Body of pancreas (tissue), 4 donors: ENCODE results near the gene PRKAR1A. TPM values are rescaled to one million over a fixed set of nuclear protein-coding genes. Genes with fewer than 3 reads are reported as not detected.

ENCODE experiments used
- ATAC-seq: fragments of 150-250 bp; one replicate; pipeline ENCODE4 v1.9.1; 2016
- DNase-seq, 4 donors: peaks; one replicate each; pipeline ENCODE4 v3.0.0-alpha.2; 2019
- H3K27ac ChIP-seq, 4 donors: fragments of 200-600 bp; sonication (generic); 1 replicate in 3 of 4; 2 replicates in 1 of 4; pipeline versions ENCODE4 v1.5.1 to v1.6.1; 2016 to 2019; ENCODE audit warnings: mild to moderate bottlenecking in 1 of 4, mixed read lengths in 1 of 4, moderate library complexity in 1 of 4
- H3K27me3 ChIP-seq, 2 donors: fragments of 200-600 bp; sonication (generic); one replicate each; pipeline ENCODE4 v1.6.0; 2016; ENCODE audit warnings: mild to moderate bottlenecking in 1 of 2
- H3K36me3 ChIP-seq, 2 donors: fragments of 200-600 bp; sonication (generic); replicated peaks in 1 of 2; 2 replicates each; pipeline ENCODE4 v1.5.1; 2016; ENCODE audit warnings: low read depth in 2 of 2; ENCODE audit not compliant: insufficient read depth in 1 of 2
- H3K4me1 ChIP-seq: fragments of 200-600 bp; sonication (generic); one replicate; pipeline ENCODE4 v1.6.0; 2016
- H3K4me3 ChIP-seq, 2 donors: fragments of 200-600 bp; sonication (generic); 1 replicate in 1 of 2; 2 replicates in 1 of 2; pipeline ENCODE4 v1.5.1; 2016 to 2019
- H3K9me3 ChIP-seq, 3 donors: fragments of 200-600 bp; sonication (generic); 1 replicate in 2 of 3; 2 replicates in 1 of 3; pipeline ENCODE4 v1.5.1; 2016
- CTCF ChIP-seq, 7 experiments: fragments of 450-650 bp in 4 of 7; fragments of 200-600 bp in 3 of 7; sonication (generic) in 3 of 7; IDR thresholded peaks; one replicate each; pipeline ENCODE4 v1.5.1; 2016 to 2019; ENCODE audit warnings: antibody characterized with exemption in 7 of 7
- POLR2A ChIP-seq, 3 donors: fragments of 450-650 bp; IDR thresholded peaks; one replicate each; pipeline ENCODE4 v1.6.1; 2016; ENCODE audit warnings: antibody characterized with exemption in 3 of 3, mild to moderate bottlenecking in 2 of 3
- WGBS, 2 donors: methylation state at CpG; one replicate each; pipeline ENCODE4 v1.1.5; 2017; 5-methylcytosine and 5-hydroxymethylcytosine counted together
- intact Hi-C: fragments of 100-400 bp; cut with DNase I; formaldehyde crosslinking; loops from one replicate; pipeline ENCODE4 v1.15.1; 2023
- total RNA-seq, 2 donors: library from RNA; depleted of rRNA; stranded (reverse); fragments of >200 nt; gene quantifications; one replicate each; pipeline ENCODE4 v1.1.0, GENCODE V29; 2016

Gene PRKAR1A
- total RNA-seq, 2 donors from 2014 or later = 71.2 to 80.7 TPM

GRCh38 chr17:68541816-68542215 lies 29.6 kb downstream of the PRKAR1A start:
- intact Hi-C loops = no loop called here
- ATAC-seq = no peak

GRCh38 chr17:68542698-68543463 lies 30.7 kb downstream of the PRKAR1A start:
- no peak for TF ChIP-seq CTCF (IDR thresholded peaks at IDR 0.05)
- no peak for TF ChIP-seq POLR2A (IDR thresholded peaks at IDR 0.05)
- DNase-seq = no peak

More at GRCh38 chr17:68541816-68542215, 29.6 kb downstream of the PRKAR1A start:
- Histone ChIP-seq H3K9me3 (no peaks in the 10 kb centered on the region), H3K4me3 (no peak overlapping the region), H3K27ac (no peak overlapping the region), H3K36me3 (peaks cover 0 to 16% of the 10 kb centered on the region in 2 donors), H3K4me1 (no peaks in the 10 kb centered on the region), H3K27me3 (no peaks in the 10 kb centered on the region)
- TF ChIP-seq POLR2A (IDR thresholded peaks at IDR 0.05) = no peak
- TF ChIP-seq CTCF (IDR thresholded peaks at IDR 0.05) = no peak
- 90 to 94% methylated on average over 6 of the region's 6 CpGs for WGBS, 2 donors
- DNase-seq = no peak

GRCh38 chr17:68544111-68544915 lies 32.1 kb downstream of the PRKAR1A start:
- DNase-seq = no peak
- Histone ChIP-seq H3K36me3 (peaks cover 0 to 3% of the 10 kb centered on the region in 2 donors), H3K4me3 (no peak overlapping the region), H3K4me1 (no peaks in the 10 kb centered on the region), H3K27me3 (no peaks in the 10 kb centered on the region), H3K27ac (no peak overlapping the region), H3K9me3 (no peaks in the 10 kb centered on the region)
- TF ChIP-seq CTCF (IDR thresholded peaks at IDR 0.05) (no peak), POLR2A (IDR thresholded peaks at IDR 0.05) (no peak)
- intact Hi-C loops = no loop called here
- WGBS, 2 donors = 72 to 73% methylated on average over 12 of the region's 12 CpGs
- ATAC-seq = no peak

More at GRCh38 chr17:68542698-68543463, 30.7 kb downstream of the PRKAR1A start:
- WGBS, 2 donors = 95 to 97% methylated on average over 13 of the region's 13 CpGs
- Histone ChIP-seq H3K4me3 (no peak overlapping the region), H3K4me1 (no peaks in the 10 kb centered on the region), H3K36me3 (peaks cover 0 to 7% of the 10 kb centered on the region in 2 donors), H3K27me3 (no peaks in the 10 kb centered on the region), H3K9me3 (no peaks in the 10 kb centered on the region), H3K27ac (no peak overlapping the region)
- ATAC-seq = no peak
- intact Hi-C loops = no loop called here

GRCh38 chr17:68556551-68556950 lies 44.3 kb downstream of the PRKAR1A start:
- no peak for ATAC-seq
- Histone ChIP-seq H3K27me3 (no peaks in the 10 kb centered on the region), H3K9me3 (no peaks in the 10 kb centered on the region), H3K4me3 (no peak overlapping the region), H3K27ac (no peak overlapping the region), H3K36me3 (no peaks in the 10 kb centered on the region), H3K4me1 (no peaks in the 10 kb centered on the region)
- DNase-seq = no peak
- intact Hi-C loops = no loop called here
- TF ChIP-seq CTCF (IDR thresholded peaks at IDR 0.05) (no peak), POLR2A (IDR thresholded peaks at IDR 0.05) (no peak)
- WGBS, 2 donors = 83 to 87% methylated on average over 4 of the region's 4 CpGs
